Stimulated activated CD8-positive, alpha-beta memory T cell treated with anti-CD3 and anti-CD28 coated beads, Interleukin-15, amount 100 ng/mL, for 48 hours (primary cell): ENCODE measurements around the gene CXCR6.

Experiments
- DNase-seq, 2 donors: peaks; one replicate each; pipeline ENCODE4 v3.0.0-alpha.2; 2020; ENCODE audit warnings: low read depth in 2 of 2

Gene CXCR6

GRCh38 chr3:45948311-45948781 is 5.1 kb downstream of the CXCR6 start:
- DNase-seq = no peak

DNA sequence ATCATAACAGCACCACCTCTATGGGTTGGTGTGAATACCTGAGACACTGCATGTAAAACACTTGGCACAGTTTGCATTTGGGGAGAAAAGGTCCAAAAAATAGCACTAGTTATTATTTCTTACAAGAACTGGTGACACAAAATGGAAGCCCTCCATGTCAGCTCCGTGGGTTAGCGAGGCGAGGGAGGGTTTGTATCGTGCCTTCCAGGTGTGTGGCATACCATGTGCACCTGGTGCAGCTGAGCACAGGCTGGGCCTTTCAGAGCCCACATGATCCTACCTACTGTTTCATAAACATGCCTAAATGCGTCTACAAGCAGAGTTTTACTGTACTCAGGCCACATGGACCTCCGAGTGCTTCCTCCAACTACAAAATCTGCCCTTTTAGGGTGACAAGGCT is 5.6 kb downstream of the CXCR6 start:
- no peak for DNase-seq

- DNase-seq = no peak
Measured at GRCh38 chr3:45949432-45949831, 6.2 kb downstream of the CXCR6 start.

DNA sequence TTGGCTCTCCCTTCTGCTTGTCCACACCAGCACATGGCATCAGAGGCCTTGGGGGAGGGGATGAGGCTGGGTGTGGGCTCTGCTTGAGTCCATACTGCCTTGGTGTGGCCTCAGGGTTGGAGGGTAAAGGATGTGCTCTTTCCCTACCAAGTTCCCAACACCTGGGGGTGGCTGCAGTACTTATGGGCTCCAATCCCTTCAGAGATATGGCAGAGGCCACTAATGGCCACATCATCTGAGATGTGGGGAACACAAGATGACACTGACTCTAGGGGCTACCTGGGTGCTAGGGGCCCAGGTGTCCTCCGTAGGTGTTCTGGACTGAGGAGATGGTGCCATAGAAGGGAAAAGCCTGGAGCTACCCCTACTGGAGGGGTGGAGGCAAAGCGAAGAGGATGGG is 6.9 kb downstream of the CXCR6 start:
- no peak for DNase-seq

DNA sequence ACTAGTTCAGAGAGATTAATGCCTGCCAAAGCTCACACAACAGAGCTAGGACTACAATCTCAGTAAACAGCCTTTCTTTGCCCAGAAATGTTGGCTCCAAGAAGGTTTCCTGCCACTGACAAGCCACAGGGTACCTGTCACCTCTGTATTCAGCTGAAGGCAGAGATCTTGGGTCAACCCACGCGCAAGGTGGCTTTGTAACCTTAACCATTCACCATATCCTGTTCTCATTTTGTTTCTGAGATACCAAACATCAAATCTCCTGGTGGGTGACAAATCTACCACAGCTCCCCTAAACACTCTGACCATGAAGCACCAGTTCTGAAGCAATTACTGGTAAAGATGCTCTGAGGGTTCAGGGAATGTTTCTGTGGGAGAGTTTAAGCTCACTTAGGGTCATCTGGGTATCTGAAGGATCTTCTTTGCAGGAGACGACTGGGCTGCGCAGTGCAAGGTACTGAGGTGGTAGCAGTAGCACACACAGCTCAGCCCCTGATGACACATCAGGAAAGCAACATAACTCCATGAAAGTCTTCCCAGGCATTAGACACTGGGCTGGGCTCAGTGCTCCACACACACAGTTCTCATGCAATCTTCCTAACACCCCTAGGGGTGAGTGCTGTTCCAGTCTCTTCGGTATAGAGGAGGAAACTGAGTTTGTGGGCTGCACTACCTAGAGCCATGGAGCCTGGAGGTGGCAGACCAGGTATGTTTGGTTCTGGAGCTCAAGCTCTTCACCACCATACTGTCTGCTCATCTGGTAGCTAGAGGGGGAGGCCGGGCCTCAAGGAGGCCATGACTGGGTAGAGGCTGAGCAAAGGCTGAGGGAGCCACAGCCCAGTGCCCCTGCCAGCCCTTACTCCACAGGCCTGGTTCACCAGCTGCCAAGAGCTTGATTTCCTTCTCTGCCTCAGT is 7.7 kb downstream of the CXCR6 start:
- DNase-seq = peak; percentile 52 to 69

DNA sequence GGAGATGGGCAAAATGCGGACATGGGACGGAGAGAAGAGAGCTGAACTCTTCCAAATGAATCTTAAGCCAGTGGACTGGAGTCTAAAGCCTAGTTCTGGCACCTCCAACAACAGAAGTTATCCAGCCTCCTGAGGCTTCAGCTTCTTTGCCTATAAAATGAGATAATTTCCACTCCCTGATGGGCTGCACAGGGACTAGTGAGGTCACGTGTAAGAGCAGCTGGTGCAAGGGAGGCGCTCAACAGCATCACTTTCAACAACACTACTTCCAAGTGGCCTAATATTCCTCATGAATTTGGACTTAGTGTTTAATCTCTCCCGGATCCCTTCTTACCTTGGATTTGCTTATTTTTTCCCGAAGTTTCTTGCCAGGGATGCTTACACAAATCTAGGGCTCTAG is 8.7 kb downstream of the CXCR6 start:
- DNase-seq = no peak

DNA sequence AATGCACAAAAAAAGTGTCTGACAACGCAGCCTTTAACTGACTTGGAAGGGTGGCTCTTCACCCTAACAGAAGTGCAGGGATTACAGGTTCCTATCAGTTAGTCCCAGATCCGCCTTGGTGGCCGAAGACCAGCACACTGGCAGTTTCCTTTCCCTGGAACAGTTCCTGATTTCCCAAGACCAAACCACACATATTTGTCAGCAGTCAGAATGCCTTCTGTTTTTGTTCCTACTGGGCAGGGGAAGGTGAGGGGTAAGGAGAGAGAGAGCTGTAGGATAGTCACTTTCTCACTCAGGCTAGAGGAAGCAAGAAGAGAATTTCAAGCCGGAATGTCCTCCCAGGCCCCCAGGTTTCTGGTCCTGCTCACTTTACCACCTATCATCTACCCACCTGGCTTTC is 9.2 kb downstream of the CXCR6 start:
- DNase-seq = no peak

GRCh38 chr3:45953536-45953935 is 10.3 kb downstream of the CXCR6 start:
- no peak for DNase-seq

GRCh38 chr3:45954306-45954705 is 11.0 kb downstream of the CXCR6 start:
- no peak for DNase-seq

DNA sequence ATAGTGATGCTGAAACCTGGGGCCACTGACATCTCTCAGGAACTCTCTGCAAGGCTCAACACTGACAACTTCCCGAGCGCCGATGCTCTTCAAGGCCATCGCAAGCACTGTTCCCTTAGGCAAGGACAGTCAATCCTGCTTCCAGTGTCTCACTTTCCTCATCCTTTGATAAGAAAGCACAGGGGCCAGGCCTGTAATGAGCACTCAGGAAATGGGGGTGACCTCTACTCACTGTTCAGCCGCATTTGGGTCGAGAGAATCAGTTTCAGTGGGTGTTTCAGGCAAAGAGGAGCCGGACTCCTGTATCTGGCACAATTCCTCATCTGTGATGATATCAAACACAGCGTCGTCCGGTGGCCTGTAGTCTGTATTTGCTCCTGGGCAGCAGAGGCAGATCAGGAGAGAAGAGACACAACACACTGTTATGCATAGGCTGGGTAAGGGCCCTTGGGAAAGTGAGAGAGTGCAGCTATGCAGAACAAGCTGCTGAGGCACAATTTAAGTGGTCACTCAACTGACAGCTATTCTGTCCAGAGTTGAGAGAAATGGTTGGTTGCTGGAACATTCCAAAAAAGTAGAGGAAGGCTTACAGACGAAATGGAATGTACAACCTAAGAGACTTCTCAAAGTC is 11.9 kb downstream of the CXCR6 start:
- DNase-seq = no peak

DNA sequence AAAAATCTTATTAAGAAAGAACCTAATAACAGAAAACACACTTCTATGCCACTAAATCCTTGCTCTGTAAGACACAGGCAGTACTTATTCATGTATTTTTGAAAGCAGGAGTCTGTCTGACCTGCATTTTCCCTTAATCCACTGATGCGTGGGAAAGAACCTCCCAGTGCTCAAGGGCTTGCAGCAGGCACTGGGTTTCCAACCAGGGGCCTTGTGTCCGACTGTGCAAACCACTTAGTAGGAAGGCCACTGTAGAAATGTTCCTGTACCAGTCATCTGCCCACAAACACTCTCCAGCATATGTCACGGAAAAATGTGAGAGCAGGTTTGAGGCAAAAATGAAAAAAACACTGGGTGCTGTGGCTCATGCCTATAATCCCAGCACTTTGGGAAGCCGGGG is 12.4 kb downstream of the CXCR6 start:
- no peak for DNase-seq

- no peak for DNase-seq
Measured at GRCh38 chr3:45957586-45957985, 14.3 kb downstream of the CXCR6 start.

DNA sequence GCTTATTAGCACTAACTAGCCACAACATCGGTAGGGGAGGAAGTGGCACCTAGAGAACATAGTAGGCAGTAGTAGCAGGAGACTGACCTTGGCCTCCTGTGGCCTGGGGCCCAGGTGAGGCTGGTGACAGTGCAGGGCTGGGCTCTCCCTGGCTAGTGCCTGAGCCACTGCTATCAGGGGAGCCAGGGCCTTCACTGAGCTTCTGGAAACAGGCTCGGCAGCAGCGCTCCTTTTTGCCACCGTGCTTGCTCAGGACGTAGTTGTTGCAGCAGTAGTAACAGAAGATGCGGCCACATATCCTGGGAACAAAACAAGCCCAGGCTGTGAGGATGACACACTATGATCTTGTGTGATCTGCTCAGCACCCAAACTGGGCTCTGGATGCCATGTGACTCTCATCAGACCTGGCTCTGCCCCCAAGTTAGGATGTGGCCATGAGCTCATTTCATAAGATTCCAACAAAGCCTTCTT is 15.1 kb downstream of the CXCR6 start:
- no peak for DNase-seq

DNA sequence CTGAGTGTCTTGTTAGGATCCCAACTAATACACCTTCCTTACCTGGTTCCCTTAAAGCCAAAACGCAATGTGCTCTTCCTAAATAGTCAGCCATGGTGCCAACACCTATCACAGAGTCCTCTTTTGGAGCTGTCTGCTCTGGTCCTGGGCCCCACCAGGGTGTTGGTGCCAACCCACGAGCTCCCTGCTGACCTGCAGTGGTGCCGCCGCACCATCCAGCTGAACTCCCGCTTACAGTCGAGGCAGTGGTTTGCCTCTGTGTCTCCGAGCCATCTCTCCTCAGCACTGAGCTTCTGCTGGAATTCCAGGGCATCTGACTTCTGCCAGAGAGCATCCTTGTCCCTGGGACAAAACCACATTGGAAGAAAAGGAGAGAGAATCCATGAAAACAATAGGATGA is 15.9 kb downstream of the CXCR6 start:
- no peak for DNase-seq

- DNase-seq = no peak
Measured at GRCh38 chr3:45960289-45960688, 17.0 kb downstream of the CXCR6 start.

GRCh38 chr3:45962033-45962432 is 18.8 kb downstream of the CXCR6 start:
- no peak for DNase-seq

- peak; percentile 53 to 56 for DNase-seq
Measured at GRCh38 chr3:45964139-45964538, 20.9 kb downstream of the CXCR6 start.

DNA sequence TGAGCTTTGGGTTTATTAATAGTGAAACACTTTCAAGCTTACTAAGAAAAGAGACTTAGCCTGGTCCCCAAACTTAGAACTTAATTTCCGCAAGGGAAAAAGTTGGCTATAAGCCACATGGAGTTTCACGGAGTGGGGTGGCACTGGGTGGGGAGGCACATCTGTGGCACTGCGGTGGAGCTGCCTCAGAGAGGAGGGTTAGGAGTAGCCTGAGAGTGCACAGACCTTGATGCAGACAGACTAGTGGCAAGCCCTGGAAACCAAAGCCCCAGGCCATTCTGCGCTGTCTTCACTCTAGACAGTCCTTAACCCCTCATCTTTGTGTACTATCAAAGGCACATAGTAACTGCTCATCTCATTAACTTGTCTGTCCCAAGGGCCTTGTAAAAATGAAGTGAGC is 22.0 kb downstream of the CXCR6 start:
- no peak for DNase-seq

DNA sequence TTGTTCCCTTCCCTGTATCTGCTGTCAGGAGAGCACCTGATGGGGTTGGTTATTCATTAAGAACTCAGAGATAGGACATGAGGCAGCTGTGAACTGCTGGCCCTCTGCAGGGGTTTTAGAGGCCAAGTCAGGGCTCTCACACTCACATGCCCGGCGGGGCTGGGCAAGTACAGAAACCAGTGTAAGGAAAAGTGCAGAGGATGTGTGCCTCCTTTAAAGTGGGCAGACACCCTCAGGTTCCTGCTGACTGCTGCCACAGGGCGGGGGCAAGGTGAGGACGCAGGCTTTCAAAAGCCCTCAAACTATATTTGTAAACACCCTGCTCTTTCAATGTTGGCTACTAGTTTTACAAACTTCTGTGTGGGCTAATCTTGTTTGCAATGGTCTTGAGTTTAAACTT is 22.4 kb downstream of the CXCR6 start:
- no peak for DNase-seq

DNA sequence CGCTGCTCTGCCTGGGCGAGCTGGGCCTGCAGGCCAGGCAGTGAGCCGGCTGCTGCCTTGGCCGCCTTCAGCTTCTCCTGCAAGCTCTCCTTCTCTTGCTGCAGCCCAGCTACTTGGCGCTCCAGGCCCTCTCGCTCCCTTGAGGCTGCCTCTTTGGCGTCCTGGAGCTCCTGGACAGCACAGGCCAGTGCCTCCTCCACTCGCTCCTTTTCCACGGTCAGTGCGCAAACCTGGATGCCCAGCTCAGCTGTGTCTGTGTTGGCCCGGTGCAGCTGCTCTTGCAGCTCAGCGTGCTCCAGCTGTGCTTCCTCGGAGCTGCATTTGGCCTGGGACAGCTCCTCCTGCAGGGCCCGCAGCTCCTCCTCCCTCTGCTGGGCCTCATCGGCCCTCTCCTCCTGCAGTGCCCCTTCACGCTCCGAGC is 23.1 kb downstream of the CXCR6 start:
- no peak for DNase-seq

GRCh38 chr3:45966950-45967640 is 23.8 kb downstream of the CXCR6 start:
- no peak for DNase-seq

GRCh38 chr3:45967724-45968123 is 24.5 kb downstream of the CXCR6 start:
- DNase-seq = no peak
